Lung (tissue), 12 donors: ENCODE results near the gene ALDH1B1. TPM values are rescaled to one million over a fixed set of nuclear protein-coding genes. Genes with fewer than 3 reads are reported as not detected.
"Not testable (repeated sequence)": the region's sequence is repeated elsewhere in the genome, so short reads cannot be mapped to it uniquely, and the experiment has no call there.

Source experiments
- ATAC-seq: fragments of 200-7000 bp; cut with Tn5 transposase; one replicate; pipeline ENCODE4 v1.9.1; 2020; ENCODE audit warnings: moderate number of reproducible peaks; ENCODE audit not compliant: insufficient read depth, low FRiP score
- DNase-seq, 3 donors: peaks; one replicate each; pipeline ENCODE4 v3.0.0-alpha.2; 2013 to 2017
- H3K27ac ChIP-seq, 2 donors: one replicate each; pipeline ENCODE4 v1.5.1; 2013; ENCODE audit warnings: mild to moderate bottlenecking in 2 of 2, moderate library complexity in 2 of 2, control low read depth in 1 of 2, inconsistent platforms in 1 of 2, low read depth in 1 of 2, low read length in 1 of 2
- H3K27me3 ChIP-seq, 3 donors: one replicate each; pipeline ENCODE4 v1.5.1; 2013; ENCODE audit warnings: low read length in 2 of 3; ENCODE audit not compliant: control insufficient read depth in 3 of 3, insufficient read depth in 3 of 3
- H3K36me3 ChIP-seq, 4 donors: one replicate each; pipeline ENCODE4 v1.5.1; 2013; ENCODE audit warnings: low read length in 4 of 4, mild to moderate bottlenecking in 1 of 4, moderate library complexity in 1 of 4; ENCODE audit not compliant: control insufficient read depth in 4 of 4, insufficient read depth in 4 of 4
- H3K4me1 ChIP-seq, 5 donors: one replicate each; pipeline ENCODE4 v1.5.1; 2013; ENCODE audit warnings: low read length in 5 of 5, mild to moderate bottlenecking in 2 of 5, moderate library complexity in 1 of 5; ENCODE audit not compliant: control insufficient read depth in 5 of 5, insufficient read depth in 5 of 5
- H3K4me3 ChIP-seq: one replicate; pipeline ENCODE4 v1.5.1; 2013; ENCODE audit warnings: mild to moderate bottlenecking, control low read depth, moderate library complexity
- H3K9ac ChIP-seq, 2 donors: one replicate each; pipeline ENCODE4 v1.5.1; 2013; ENCODE audit warnings: low read length in 2 of 2, control low read depth in 1 of 2; ENCODE audit not compliant: insufficient read depth in 1 of 2
- H3K9me3 ChIP-seq, 4 donors: one replicate each; pipeline ENCODE4 v1.5.1; 2013; ENCODE audit warnings: low read length in 3 of 4, mild to moderate bottlenecking in 1 of 4, moderate library complexity in 1 of 4; ENCODE audit not compliant: control insufficient read depth in 4 of 4, insufficient read depth in 3 of 4
- CTCF ChIP-seq: IDR thresholded peaks from 2 replicates; pipeline ENCODE4 v1.5.1; 2012; ENCODE audit warnings: mild to moderate bottlenecking; ENCODE audit errors: control extremely low read depth, extremely low read depth
- WGBS, 2 donors: extraction: QIAGEN DNeasy Blood & Tissue Kit; methylation state at CpG; one replicate each; pipeline ENCODE4 v1.1.7; 2013; 5-methylcytosine and 5-hydroxymethylcytosine counted together
- polyA plus RNA-seq, 2 donors: library from polyadenylated mRNA; stranded (reverse); fragments of 200-250 nt; gene quantifications; one replicate each; pipeline ENCODE4 v1.2.1, GENCODE V29; 2013
- total RNA-seq, 2 donors: library from RNA; depleted of rRNA in 1 of 2; stranded (reverse); fragments of >200 nt in 1 of 2; gene quantifications; one replicate each; pipeline ENCODE4 v1.2.1, GENCODE V29; 2014 to 2021
- donor health status: control.
- donor health status: control.
- donor health status: Bipolar disorder and iron deficiency.
- donor health status: healthy.
- donor health status: DM: yes; HTN: yes; CAD: no.

ALDH1B1 gene
- total and polyA plus RNA-seq, 4 donors: 6.4 to 21.1 (median 12.0) TPM

- H3K27me3 ChIP-seq: no peaks in the 10 kb centered on the region
- no peak for TF ChIP-seq CTCF
- H3K4me3 ChIP-seq: no peak overlapping the region
- DNase-seq (no peak), ATAC-seq (no peak)
- peaks cover 0 to 2% (median 0%) of the 10 kb centered on the region in 4 donors for H3K9me3 ChIP-seq
- no peak overlapping the region for H3K9ac ChIP-seq
- 94 to 98% methylated on average over 9 of the region's 9 CpGs for WGBS, 2 donors
- H3K4me1 ChIP-seq: peaks cover 0 to 12% (median 5%) of the 10 kb centered on the region in 5 donors
- peaks cover 0 to 16% (median 11%) of the 10 kb centered on the region in 4 donors for H3K36me3 ChIP-seq
- H3K27ac ChIP-seq: no peak overlapping the region
These were observed 1.9 kb downstream of the ALDH1B1 start for GRCh38 chr9:38394416-38394815.

- peaks cover 0 to 2% (median 0%) of the 10 kb centered on the region in 4 donors for H3K9me3 ChIP-seq
- no peak overlapping the region for H3K27ac ChIP-seq
- no peaks in the 10 kb centered on the region for H3K27me3 ChIP-seq
- no peak for ATAC-seq
- H3K4me1 ChIP-seq: peaks cover 0 to 12% (median 4%) of the 10 kb centered on the region in 5 donors
- H3K36me3 ChIP-seq: peaks cover 0 to 16% (median 11%) of the 10 kb centered on the region in 4 donors
- no peak overlapping the region for H3K9ac ChIP-seq
- 88 to 95% methylated on average over 30 of the region's 30 CpGs for WGBS, 2 donors
- H3K4me3 ChIP-seq: no peak overlapping the region
- no peak for TF ChIP-seq CTCF
- no peak for DNase-seq
These were observed 3.3 kb downstream of the ALDH1B1 start for GRCh38 chr9:38395653-38396370.

- Histone ChIP-seq H3K36me3 (peaks cover 0 to 16% (median 11%) of the 10 kb centered on the region in 4 donors), H3K9me3 (peaks cover 0 to 2% (median 0%) of the 10 kb centered on the region in 4 donors), H3K27me3 (no peaks in the 10 kb centered on the region), H3K9ac (no peak overlapping the region), H3K4me1 (peaks cover 0 to 12% (median 4%) of the 10 kb centered on the region in 5 donors), H3K4me3 (no peak overlapping the region), H3K27ac (no peak overlapping the region)
- DNase-seq (no peak), ATAC-seq (no peak)
- WGBS, 2 donors: 87 to 88% methylated on average over 10 of the region's 10 CpGs
- no peak for TF ChIP-seq CTCF
These were observed 3.8 kb downstream of the ALDH1B1 start for GRCh38 chr9:38396371-38396671.

GRCh38 chr9:38399191-38399590 lies 6.7 kb downstream of the ALDH1B1 start:
- H3K27ac ChIP-seq, H3K4me3 ChIP-seq, H3K27me3 ChIP-seq, DNase-seq, H3K4me1 ChIP-seq, H3K9me3 ChIP-seq, H3K9ac ChIP-seq, ATAC-seq: not testable (repeated sequence)
- 46 to 87% methylated on average over 1 of the region's 1 CpG for WGBS, 2 donors
- H3K36me3 ChIP-seq: peaks cover 0 to 16% (median 11%) of the 10 kb centered on the region in 4 donors
